8988T (cell line): Measurements from ENCODE around the gene TOR1B.

Experiments
- DNase-seq: peaks from one replicate; pipeline ENCODE4 v3.0.0; 2011

The TOR1B gene

DNA sequence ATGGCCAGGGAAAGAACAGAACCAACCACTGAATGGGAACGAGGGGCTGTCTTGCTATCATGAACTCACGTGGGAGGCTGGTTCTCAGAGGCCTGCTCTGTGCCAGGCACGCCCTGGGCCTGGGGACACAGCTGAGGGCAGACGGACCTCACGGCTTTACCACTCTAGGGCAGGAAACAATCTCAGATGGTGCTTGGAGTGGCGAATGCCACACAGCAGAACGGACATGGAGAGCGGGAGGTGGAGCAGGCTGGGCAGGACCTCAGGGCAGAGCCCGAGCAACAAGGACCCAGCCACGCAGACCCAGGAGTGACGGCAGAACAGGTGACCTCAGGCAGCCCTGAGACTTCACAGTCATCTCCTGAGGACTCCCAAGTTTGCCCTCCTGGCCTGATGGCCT, 12.3 kb downstream of the TOR1B start:
- DNase-seq: no peak

DNA sequence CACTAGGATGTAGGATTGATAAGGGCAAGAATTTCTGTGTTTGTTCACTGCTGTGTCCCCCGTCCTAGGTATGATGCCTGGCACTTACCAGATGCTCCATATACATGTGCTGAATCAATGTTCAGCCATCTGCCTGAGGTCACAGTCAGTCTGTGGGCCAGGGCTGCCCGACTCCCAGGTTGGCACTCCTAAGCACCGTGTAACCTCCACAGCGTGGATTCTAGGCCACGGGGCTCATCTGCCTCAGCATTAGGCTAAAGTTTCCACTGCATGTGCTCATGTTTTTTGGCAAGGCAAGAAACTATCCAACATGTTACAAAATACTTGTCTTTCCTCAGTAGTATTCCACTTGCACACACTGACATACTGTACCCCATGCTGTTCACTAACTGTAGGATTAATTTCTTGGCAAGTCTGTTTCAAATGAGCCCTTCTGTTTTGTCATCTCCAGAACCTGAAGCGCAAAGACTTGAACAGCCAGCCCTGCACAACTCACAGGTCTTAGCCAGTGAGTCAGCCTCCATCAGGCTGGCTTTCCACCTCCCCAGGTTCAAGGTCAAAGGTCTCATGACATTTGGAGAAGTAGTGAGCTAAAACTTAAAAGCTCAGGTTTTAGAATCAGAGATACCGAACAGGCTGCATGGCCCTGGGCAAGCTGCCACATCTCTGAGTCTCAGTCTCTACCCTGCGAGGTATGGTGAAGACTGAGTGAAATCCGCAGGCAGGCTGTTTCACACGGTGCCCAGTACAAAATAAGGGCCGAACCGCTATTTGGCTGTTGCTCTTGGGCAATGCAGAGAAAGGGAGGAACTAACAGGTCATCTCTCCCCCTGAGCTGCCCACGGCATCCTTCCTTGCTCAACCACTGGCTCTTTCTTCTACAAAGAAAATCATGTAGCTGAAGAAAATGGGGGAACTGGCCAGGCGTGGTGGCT, 13.8 kb downstream of the TOR1B start:
- DNase-seq: no peak

DNA sequence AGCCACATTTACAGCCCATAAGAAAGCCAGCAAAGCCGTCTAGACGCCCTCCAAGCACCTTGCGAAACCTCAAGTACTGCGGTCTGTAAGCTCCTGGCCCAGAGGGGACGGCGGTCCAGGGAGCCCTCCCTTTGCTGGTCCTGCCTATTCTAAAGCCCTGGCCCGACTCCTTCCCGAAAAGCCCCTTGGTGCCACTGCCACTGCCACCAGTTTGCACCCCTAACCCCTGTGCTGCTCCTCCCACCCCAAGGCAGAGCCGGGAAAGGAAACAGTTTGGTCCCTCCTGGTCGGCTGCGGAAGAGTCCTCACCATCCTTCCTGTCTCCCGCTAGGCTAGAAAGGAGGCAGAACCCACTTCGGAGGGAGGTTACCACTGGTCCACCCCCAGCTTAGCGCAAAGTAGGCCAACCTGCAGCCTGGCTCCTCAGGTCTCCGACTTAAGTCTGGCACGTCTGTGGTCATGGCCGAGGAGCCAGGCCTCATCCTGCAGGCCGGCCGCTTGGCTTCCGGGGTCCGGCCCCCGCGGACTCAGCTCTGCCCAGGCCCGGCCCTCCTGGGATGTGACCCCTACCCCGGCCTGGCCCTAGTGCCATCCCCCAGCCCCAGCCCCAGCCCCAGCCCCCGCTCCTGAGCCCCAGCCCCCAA, 20.0 kb downstream of the TOR1B start:
- no peak for DNase-seq

DNA sequence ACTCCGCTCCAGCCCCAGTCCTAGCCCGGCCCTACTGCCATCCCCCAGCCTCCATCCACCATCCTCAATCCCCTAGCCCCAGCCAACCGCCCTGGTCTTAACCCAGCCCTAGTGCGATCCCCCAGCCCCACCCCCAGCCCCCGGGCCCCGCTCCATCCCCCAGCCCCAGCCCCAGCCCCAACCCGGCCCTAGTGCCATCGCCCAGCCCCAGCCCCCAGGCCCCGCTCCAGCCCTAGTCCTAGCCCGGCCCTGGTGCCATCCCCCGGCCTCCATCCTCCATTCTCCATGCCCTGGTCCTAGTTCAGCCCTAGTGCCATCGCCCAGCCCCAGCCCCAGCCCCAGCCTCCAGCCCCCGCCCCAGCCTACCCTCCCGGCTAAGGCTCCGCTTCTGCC, 20.6 kb downstream of the TOR1B start:
- no peak for DNase-seq

DNA sequence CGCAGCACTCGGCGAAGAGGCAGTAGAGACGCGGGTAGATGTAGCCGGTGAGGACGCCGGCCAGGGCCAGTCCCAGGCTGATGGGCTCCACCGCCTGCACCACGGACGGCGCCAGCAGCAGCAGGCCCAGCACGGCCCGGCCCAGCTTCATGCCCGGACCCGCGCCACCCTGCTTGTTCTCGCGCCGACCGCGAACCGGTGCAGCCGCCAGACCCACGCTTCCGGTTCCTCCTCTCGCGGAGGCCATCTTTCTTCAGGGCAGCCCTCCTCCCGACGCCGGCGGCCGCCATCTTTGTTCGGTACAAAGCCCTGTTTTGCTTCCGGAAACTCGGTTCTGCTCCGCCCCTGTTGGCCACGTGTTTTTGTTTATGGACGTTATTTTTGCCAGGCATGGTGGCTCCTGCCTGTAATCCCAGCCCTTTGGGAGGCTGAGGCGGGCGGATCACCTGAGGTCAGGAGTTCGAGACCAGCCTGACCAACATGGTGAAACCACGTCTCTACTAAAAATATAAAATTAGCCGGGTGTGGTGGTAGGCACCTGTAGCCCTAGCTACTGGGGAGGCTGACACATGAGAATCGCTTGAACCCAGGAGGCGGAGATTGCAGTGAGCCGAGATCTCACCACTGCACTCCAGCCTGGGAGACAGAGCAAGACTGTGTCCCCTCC, 21.1 kb downstream of the TOR1B start, which contains the start of gene TOR1A:
Gene TOR1A, minus strand, starts transcription at position 202 of the 667 bp plus-strand sequence. Its CDS starts 51 bp downstream, at position 151.
- peak; percentile 70 for DNase-seq

DNA sequence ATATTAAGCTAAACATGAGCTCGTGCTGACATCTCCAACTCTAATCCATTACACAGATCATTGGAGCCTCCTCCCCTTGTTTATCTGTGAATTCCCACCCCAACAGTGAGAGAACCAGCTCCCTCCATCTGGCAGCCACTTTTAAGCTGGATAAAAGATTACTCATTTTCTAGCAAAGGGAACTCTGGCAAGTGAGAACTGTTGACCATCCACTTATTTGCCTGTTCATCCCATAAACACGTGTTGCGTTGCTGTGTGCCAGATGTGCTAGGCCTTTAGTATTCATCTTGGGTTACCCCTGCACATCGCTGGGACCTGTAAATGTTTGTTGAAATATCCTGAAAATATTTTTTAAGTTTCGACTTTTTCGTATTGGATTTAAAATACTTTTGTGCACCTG, 23.4 kb downstream of the TOR1B start:
- DNase-seq: no peak

DNA sequence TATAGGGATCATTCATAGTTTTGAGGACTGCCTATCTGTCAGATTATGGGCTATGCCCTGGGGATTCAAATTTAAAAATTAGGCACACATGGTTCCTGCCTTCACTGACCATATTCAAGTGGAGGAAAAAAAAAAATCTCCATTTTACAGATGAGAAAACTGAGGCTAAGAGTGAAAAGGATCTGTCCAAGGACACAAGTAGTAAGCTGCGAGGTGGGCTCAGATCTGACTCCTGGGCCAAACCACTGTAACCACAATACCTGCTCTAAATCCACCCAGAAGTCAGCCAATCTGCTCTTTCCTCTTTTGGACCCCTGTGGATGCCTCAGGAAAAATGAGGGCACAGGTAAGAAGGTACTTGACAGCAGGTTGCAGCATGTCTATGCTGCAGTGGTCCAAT, 23.8 kb downstream of the TOR1B start:
- no peak for DNase-seq

DNA sequence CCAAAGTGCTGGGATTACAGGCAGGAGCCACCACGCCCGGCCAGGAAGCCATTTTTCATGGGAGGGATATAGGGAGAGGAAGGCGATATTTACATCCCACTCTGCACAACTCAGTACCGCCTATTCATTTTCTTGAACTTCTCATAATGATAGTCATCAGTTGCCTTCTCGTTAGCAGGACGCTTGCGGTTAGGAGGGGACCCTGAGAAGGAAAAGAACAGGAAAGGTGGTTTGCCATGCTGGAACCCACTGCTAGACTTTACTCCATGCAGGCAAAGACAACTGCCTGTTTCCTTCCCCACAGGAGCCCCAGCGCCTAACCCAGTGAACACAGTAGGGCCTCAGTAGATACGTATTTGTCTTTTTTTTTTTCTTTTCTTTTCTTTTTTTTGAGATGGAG, 25.1 kb downstream of the TOR1B start:
- DNase-seq: no peak

DNA sequence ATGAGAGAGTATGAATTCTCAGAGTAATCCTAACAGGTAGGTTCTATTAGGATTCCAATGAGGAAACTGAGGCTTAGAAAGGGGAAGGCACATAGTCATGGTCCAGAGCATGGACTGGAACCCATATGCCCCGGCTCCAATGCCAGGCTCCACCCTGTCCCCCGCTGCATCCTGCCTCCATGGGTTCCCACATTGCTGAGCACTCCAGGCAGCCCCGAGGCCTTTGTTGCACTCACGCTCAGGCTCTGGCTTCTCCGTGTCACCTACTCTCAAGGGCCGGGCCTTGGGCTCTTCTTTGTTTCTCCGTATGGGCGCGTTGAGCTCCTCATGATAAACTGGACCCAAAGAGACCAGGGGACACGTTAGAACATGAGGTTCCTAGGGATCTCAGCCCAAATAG, 26.0 kb downstream of the TOR1B start:
- DNase-seq: no peak

DNA sequence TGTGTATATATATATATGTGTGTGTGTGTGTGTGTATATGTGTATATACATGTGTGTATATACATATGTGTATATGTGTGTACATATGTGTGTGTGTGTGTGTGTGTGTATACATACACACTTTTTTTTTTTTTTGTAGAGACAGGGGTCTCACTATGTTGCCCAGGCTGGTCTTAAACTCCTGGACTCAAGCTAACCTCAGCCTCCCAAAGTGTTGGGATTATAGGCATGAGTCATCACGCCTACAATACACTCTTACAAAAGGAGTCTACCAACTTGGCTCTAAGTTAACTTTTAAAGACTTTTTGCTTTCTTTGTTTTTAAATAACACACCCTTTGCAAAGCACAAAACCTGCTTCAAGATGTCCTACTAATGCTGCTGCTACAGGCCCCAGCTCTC, 30.0 kb downstream of the TOR1B start:
- no peak for DNase-seq

DNA sequence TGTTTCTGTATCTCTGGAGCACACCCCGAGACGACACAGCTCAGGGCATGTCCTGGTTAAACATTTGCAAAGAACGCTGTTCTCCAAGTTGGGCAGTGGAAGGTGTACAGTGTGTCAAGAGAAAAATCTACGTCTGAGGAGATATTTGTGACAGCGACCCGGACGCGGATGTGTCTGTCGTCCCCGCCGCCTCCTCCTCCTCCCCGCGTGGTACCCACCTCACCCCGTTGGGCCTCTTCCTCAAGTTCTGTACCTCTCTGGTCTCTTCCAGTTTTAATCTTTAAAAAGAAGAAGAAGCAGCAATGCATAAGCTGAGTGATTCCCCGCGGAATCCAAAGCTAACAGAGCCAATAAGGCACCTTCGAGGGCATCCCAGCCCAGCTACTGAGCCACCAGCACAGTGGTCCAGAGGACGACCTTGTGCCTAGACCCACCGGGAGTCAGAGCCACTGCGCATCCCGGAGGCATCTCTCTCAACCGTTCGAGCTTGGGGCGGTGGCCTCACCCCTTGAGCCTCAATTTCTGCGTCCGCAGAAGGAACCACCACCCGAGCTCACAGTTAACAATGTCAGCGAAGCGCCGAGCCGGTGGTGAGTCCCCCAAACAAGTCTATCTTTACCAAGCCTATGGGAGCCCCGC, 31.6 kb downstream of the TOR1B start:
- no peak for DNase-seq

DNA sequence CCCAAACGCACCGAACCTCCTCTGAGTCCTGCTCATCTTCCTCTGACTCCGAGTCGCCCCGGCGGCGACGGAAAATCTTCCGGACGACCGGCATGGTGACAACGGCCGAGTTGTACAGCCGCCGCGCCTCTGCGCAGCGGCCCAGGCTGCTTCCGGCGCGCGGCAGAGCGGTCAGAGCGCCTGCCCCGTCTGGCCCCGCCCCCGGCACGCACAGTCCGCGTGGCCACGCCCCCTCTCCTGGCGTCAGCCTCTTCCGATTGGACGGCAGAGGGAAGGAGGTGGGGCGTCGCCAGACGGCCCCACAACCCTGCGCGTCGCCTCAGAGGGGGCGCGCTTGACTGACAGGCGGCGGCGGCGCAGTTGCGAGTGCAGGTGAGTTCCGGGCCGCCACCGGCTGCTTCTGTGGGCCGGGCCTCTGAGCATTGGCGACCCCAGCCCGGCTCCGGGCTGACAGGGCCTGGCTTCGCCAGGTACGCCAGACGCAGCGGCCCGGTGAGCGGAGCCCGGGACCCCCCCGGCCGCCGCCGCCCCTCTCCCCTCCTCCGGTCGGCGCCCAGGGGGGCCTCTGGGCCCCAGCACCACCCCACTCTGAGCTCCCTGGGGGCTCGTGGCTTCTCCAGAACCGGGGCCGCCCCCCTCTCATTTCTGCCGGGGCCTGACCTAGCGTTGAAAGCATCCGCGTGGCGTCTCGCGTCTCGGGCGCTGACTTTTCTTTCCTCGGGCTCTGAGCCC, 32.3 kb downstream of the TOR1B start, which contains the start of the genes C9orf78 and USP20:
Gene C9orf78, minus strand, starts transcription at position 148 of the 732 bp plus-strand sequence. Its CDS starts 54 bp downstream, at position 94.
Gene USP20, plus strand, starts transcription at position 331 of the 732 bp plus-strand sequence. CDS start 17,098 bp downstream, outside the sequence.
- DNase-seq: peak; percentile 88

DNA sequence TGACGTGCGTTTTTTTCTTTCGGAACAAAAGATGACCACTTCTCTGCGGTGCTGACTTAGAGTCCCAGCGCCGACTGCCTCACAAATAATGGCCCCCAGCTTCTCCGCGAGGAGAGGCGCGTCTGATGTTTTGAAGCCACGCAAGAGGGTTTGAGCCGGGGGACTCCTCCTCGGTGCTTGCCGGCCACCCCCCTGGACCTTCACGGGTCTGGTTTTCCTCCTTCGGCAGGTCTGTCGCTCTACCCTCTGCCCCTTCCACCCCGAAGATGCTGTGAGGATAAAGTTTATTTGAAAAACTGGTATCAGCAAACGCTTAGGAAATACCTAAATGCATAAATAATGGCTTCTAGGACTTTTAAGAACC, 32.9 kb downstream of the TOR1B start:
- DNase-seq: no peak

DNA sequence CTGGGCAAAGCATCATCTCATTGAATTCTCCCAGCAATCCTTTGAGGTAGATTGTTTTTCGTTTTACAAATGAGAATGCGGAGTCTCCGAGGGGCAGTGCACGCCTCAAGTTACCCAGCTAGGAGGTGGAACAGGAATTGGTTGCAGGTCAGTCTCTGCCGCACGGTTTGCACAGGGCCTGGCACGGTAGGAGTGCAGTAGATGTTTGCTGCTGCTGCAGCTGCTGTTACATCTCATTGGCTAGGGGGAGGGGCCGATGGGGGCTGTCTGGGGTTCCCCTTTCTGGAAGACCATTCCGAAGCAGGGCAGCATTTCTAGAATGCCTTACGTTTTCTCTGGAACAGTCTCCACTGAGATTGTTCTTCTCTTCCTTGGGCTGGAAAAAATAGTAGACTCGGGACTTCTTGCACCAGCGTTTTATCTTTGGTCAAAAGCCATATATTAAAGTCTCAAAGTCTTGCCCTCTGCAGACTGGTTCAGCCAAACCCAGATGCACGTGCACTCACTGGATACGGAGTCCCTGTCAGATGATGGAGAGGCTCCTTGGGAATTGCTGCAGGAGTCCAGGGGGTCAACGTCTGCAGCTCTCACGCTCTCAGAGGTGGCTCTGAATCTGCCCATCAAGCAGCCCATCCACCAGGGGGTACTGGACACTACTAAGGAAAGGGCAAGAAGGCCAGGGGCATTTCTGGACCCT, 33.5 kb downstream of the TOR1B start:
- DNase-seq: no peak

DNA sequence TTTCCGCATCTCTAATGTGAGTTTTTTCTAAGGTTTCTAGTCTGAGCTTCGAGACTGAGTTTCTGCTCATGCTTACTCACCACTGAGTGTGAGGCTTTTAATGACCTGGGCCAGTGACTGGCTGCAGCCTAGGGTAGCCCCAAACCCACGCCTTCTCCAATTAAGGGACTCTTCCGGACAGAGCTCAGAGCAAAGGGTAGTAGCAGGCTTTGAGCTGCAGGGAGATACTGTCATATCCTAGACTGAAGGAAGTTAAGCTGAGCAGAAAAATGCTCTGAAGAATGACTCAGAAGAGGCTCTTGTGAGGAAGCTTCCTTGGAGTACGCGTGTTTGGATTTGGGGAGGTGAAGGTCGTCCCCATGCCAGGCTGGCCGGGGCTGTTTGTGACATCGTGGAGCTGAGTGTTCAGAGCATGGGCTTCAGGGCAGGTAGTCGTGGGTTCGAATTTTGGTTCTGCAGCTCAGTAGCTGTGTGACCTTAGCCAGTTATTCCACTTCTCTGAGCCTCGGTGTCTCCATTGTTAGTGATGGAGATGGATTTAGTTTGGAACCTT, 35.8 kb downstream of the TOR1B start:
- peak; percentile 51 for DNase-seq

DNA sequence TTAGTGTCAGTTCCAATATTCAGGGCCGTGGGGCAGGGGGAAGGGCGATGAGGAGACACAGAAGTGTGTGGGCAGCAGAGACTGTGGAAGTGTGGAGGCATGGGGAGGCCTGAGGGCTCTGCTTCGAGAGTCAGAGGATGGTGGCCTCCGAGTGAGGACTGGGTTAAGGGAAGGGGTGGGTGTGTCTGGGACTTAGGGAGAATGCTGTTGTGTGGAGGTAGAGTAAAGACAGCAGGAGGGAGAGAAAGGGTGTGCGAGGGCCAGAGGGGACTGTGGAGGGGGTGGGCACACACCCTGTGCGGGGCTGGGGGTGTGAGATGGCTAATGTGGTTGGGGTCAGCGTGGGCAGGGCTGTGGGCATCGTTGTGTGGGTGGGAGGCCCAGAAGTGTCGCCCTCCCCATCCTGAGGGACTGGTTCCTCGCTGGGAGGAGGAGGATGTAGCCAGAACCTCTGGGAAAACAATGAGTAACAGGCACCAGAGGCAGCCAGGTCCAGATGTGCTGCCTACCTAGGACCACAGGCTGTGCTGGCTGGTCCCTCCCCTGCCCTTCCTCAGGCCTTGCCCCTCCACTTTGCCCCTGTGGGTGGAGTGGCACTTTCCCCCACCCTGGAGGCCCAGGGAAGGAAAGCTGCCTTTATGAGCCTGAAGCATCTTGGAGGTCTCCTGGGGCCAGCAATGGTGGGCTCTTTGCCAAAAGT, 36.5 kb downstream of the TOR1B start:
- DNase-seq: no peak

DNA sequence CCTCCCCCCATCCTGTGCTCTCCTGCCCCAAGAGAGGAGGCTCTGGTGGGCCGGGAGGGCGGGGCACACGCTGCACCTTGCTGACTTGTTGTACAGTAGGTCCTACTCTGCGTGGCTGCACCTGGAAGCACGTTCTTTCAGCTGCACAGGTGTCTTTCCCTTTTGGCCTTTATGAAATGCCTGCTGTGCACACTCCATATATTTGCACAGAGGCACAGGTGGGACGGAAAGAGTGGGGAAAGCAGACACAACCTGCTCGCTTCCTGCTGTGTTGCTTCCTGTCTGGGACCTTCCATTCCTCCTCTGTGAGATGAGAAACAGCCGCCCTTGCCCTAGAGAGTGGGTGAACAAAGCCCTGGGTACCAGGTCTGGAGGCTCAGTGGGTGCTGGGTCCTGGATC, 37.0 kb downstream of the TOR1B start:
- no peak for DNase-seq

DNA sequence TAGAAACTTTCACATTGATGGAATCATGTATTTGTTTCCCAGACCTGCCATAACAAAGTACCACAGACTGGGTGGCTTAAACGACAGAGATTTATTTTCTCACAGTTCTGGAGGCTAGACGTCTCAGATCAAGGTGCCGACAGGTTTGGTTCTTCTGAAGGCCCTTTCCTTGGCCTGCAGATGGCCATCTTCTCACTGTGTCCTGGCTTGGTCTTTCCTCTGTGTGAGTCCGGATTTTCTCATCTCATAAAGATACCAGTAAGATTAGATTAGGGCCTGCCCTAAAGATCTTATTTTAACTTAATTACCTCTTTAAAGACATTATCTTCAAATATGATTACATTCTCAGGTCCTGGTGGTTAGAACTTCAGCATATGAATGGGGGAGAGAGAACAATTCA, 38.1 kb downstream of the TOR1B start:
- no peak for DNase-seq

DNA sequence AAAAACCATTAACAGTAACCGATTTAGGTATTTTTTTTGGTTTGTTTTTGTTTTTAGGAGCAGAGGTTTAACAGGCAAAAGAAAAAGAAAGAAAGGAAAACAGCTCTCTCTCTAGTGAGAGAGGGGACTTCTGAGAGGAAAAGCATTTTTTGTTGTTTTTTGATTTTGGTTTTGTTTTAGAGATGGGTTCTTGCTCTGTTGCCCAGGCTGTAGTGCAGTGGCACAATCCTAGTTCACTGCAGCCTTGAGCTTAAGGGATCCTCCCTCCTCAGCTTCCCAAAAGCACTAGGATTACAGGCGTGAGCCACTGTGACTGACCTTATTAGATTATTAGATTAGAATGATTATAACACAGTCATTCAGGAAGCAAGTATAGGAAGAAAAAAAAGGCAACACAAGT, 42.4 kb downstream of the TOR1B start:
- no peak for DNase-seq

DNA sequence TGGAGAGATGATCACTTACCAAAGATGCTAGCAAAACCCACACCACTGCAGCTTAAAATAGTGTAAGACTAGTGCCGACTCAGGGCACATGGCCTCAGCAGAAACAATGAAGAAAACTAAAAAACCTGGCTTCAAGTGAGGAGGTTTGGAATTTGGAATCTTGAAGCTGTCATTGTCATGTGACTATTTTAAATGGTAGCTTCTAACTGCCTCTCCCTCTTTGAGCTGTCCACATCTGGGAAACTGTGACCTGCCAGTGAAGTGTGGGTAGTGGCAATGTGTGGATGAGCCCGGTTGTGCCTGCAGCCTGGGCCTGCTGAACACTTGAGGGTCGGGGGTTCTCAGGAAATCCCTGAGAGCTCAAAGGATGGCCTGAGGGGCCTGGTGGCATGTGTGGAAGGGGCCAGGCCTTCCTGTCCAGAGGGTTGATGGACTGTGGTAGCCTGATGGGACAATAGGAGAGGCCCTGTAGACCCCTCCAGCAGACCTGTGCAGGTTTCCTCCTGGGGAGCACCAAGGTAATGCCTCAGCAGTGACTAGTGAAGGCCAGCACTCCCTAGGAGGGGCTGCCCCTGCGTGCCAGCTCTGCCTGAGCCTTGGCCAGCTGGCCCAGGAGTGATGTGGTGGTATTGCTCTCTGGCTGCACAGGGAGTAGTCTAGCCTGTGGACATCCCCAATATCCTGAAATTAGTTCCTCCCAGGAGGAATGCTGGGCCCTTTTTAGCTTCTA, 45.9 kb downstream of the TOR1B start:
- DNase-seq: no peak
